Neural progenitor cell (in vitro differentiated cells): ENCODE results near the gene DOK7.

Experiments used
- CTCF ChIP-seq: fragments of 200-600 bp; sonication (generic); IDR thresholded peaks from 2 replicates; pipeline ENCODE4 v1.5.1; 2017; ENCODE audit warnings: antibody characterized with exemption, mild to moderate bottlenecking
- EZH2 ChIP-seq: fragments of 200-600 bp; sonication (generic); IDR thresholded peaks from 2 replicates; pipeline ENCODE4 v1.6.1; 2017; ENCODE audit warnings: antibody characterized with exemption, mild to moderate bottlenecking, moderate library complexity

GRCh38 chr4:3444351-3445110, 18.6 kb upstream of the DOK7 start:
- TF ChIP-seq EZH2, result no peak
- TF ChIP-seq CTCF, result no peak
